GM12878 (cell line): ENCODE measurements around the gene SPA17. TPM values are rescaled to one million over a fixed set of nuclear protein-coding genes. Genes with fewer than 3 reads are reported as not detected.
A peak's percentile ranks its signal among the peaks of the same experiment; 100 is the strongest.

Source experiments
- ATAC-seq: fragments of 200-7000 bp; cut with Tn5 transposase; 3 replicates; pipeline ENCODE4 v1.9.1; 2020; ENCODE audit warnings: mild to moderate bottlenecking, moderate library complexity
- BruUV-seq: library from RNA; stranded (reverse); fragments of 400-500 nt; replicated peaks from 2 replicates; lab custom pipeline; 2021; lab: Mats Ljungman, UMichigan
- CTCF ChIA-PET: fragments of 300-600 bp; sonication (Branson Sonifier 250); formaldehyde crosslinking; extraction: SDS; loops from one replicate; lab custom pipeline; 2021; ENCODE audit warnings: inconsistent platforms; lab: Yijun Ruan, JAX
- POLR2A ChIA-PET: fragments of 350-600 bp; formaldehyde crosslinking; extraction: SDS; loops from one replicate; lab custom pipeline; 2021; ENCODE audit warnings: inconsistent platforms; lab: Charles Lee
- RAD21 ChIA-PET: fragments of 300-600 bp; sonication (Branson Sonifier 250); formaldehyde crosslinking; loops from one replicate; lab custom pipeline; 2023; ENCODE audit warnings: antibody characterized with exemption; ENCODE audit not compliant: unreplicated experiment; lab: Charles Lee
- SMC1A ChIA-PET: fragments of 300-600 bp; sonication (Branson Sonifier 250); formaldehyde crosslinking; loops from one replicate; lab custom pipeline; 2023; ENCODE audit not compliant: unreplicated experiment, uncharacterized antibody; lab: Charles Lee
- DNase-seq: peaks from one replicate; pipeline ENCODE4 v3.0.0-alpha.2; 2011; ENCODE audit warnings: low read depth, low spot score
- FAIRE-seq: peaks from 3 replicates; lab custom pipeline; 2011; peaks lifted over from hg19 to GRCh38; lab: Jason Lieb, UNC
- H2AFZ ChIP-seq: 2 replicates; pipeline ENCODE4 v1.6.0; 2011; ENCODE audit warnings: low read depth, low read length, control low read depth; ENCODE audit not compliant: control insufficient read depth
- H3K27ac ChIP-seq: 2 replicates; pipeline ENCODE4 v1.5.1; 2011; ENCODE audit warnings: control low read depth; ENCODE audit not compliant: control insufficient read depth, insufficient read depth
- H3K27me3 ChIP-seq, 2 experiments: replicated peaks in 1 of 2; 2 replicates each; pipeline versions ENCODE4 v1.6.0 to v1.6.1; 2011; ENCODE audit warnings: low read length in 1 of 2; ENCODE audit not compliant: control insufficient read depth in 2 of 2, insufficient read depth in 2 of 2
- H3K36me3 ChIP-seq, 2 experiments: 2 replicates each; pipeline ENCODE4 v1.5.1; 2011; ENCODE audit warnings: low read length in 1 of 2; ENCODE audit not compliant: control insufficient read depth in 2 of 2, insufficient read depth in 2 of 2
- H3K4me1 ChIP-seq: 2 replicates; pipeline ENCODE4 v1.6.1; 2011; ENCODE audit warnings: mild to moderate bottlenecking, low read length, moderate library complexity, mixed read lengths; ENCODE audit not compliant: control insufficient read depth, insufficient read depth
- H3K4me2 ChIP-seq: 2 replicates; pipeline ENCODE4 v1.6.0; 2011; ENCODE audit warnings: control low read depth; ENCODE audit not compliant: control insufficient read depth, insufficient read depth
- H3K4me3 ChIP-seq: fragments of 200-600 bp; sonication (generic); 2 replicates; pipeline ENCODE4 v1.5.1; 2016
- H3K79me2 ChIP-seq: 2 replicates; pipeline ENCODE4 v1.6.0; 2011; ENCODE audit warnings: low read length; ENCODE audit not compliant: control insufficient read depth, insufficient read depth
- H3K9ac ChIP-seq: 2 replicates; pipeline ENCODE4 v1.8.0; 2011; ENCODE audit warnings: low read length, control low read depth, mixed read lengths; ENCODE audit not compliant: control insufficient read depth, insufficient read depth
- H3K9me3 ChIP-seq: replicated peaks from 3 replicates; pipeline ENCODE4 v1.5.1; 2011; ENCODE audit warnings: mild to moderate bottlenecking, low read length; ENCODE audit not compliant: control insufficient read depth, insufficient read depth
- H4K20me1 ChIP-seq: 2 replicates; pipeline ENCODE4 v1.6.0; 2011; ENCODE audit not compliant: control insufficient read depth, insufficient read depth
- CTCF ChIP-seq, 3 experiments: IDR thresholded peaks in 2 of 3; conservative IDR thresholded peaks in 1 of 3; 2 replicates each; pipeline ENCODE4 v1.5.1; 2011; ENCODE audit warnings: low read depth in 3 of 3, low read length in 3 of 3, mild to moderate bottlenecking in 3 of 3, control low read depth in 2 of 3, moderate library complexity in 2 of 3, inconsistent platforms in 1 of 3, mixed read lengths in 1 of 3; ENCODE audit not compliant: control insufficient read depth in 2 of 3, insufficient read depth in 1 of 3; ENCODE audit errors: extremely low read depth in 1 of 3
- E2F4 ChIP-seq: IDR thresholded peaks from 2 replicates; pipeline ENCODE4 v1.6.1; 2012; ENCODE audit warnings: low read depth, low read length, improper control_type of control experiment
- HDGF ChIP-seq: fragments of 450-650 bp; IDR thresholded peaks from 2 replicates; pipeline ENCODE4 v1.6.1; 2016; ENCODE audit warnings: antibody characterized with exemption
- IKZF2 ChIP-seq, 2 experiments: fragments of 450-650 bp; IDR thresholded peaks; 2 replicates each; pipeline ENCODE4 v1.6.1; 2017; ENCODE audit warnings: mild to moderate bottlenecking in 2 of 2, moderate library complexity in 2 of 2
- IRF3 ChIP-seq: fragments of 450-650 bp; IDR thresholded peaks from 2 replicates; pipeline ENCODE4 v1.6.1; 2014; ENCODE audit warnings: mild to moderate bottlenecking
- KDM1A ChIP-seq: fragments of 200-600 bp; sonication (generic); IDR thresholded peaks from 2 replicates; pipeline ENCODE4 v1.6.1; 2016; ENCODE audit warnings: borderline replicate concordance
- MYB ChIP-seq: fragments of 150-350 bp; IDR thresholded peaks from 2 replicates; pipeline ENCODE4 v1.6.1; 2014; ENCODE audit warnings: mild to moderate bottlenecking, low read depth, low read length, borderline replicate concordance
- SPI1 ChIP-seq: IDR thresholded peaks from 2 replicates; pipeline ENCODE4 v1.6.1; 2011; ENCODE audit warnings: low read depth, mild to moderate bottlenecking, low read length, moderate library complexity, borderline replicate concordance; ENCODE audit not compliant: insufficient read depth
- ZNF24 ChIP-seq: fragments of 450-650 bp; IDR thresholded peaks from 2 replicates; pipeline ENCODE4 v1.6.1; 2017; ENCODE audit warnings: antibody characterized with exemption, mild to moderate bottlenecking
- ZSCAN29 ChIP-seq: fragments of 450-650 bp; IDR thresholded peaks from 2 replicates; pipeline ENCODE4 v1.6.1; 2017; ENCODE audit warnings: mild to moderate bottlenecking, moderate library complexity
- whole genome bisulfite sequencing: methylation state at CpG from one replicate; pipeline ENCODE4 v1.1.6; 2016; ENCODE audit warnings: low lambda C conversion rate; ENCODE audit not compliant: insufficient replicate concordance, insufficient coverage; ENCODE audit errors: missing lambda C conversion rate; 5-methylcytosine and 5-hydroxymethylcytosine counted together
- in situ Hi-C: fragments of 300-500 bp; cut with MboI; formaldehyde crosslinking; loops from 9 replicates; pipeline ENCODE4 v1.14.3; 2018; ENCODE audit warnings: mixed read lengths
- intact Hi-C: fragments of 100-400 bp; cut with micrococcal nuclease; formaldehyde crosslinking; loops from one replicate; pipeline ENCODE4 v1.14.2; 2022; ENCODE audit not compliant: unreplicated experiment
- polyA plus RNA-seq, 11 experiments: library from polyadenylated mRNA; depleted of rRNA in 4 of 11; unstranded in 6 of 11; stranded (reverse) in 5 of 11; fragments of >200 nt; fragmentation: Nextera tagmentation in 4 of 11; fragmentation: Illumina TruSeq in 1 of 11; extraction: Ambion mirVana in 4 of 11; extraction: Trizol in 1 of 11; gene quantifications; 1 replicate in 1 of 11; 2 replicates in 10 of 11; pipeline versions ENCODE4 v1.2.1 to v1.2.3, GENCODE V29; 2011 to 2016; ENCODE audit warnings: inconsistent platforms in 2 of 11, missing spikeins in 2 of 11, low read depth in 1 of 11
- total RNA-seq, 4 experiments: library from RNA; depleted of rRNA in 3 of 4; stranded (reverse); fragments of >200 nt in 3 of 4; fragmentation: Illumina TruSeq in 1 of 4; extraction: Trizol in 1 of 4; gene quantifications; 2 replicates each; pipeline versions ENCODE4 v1.2.1 to v1.2.3, GENCODE V29; 2013 to 2021
- TF ChIP-seq, protein P1 (sequence below): fragments of 450-650 bp; IDR thresholded peaks from 2 replicates; pipeline ENCODE4 v1.6.1; 2017; ENCODE audit warnings: mild to moderate bottlenecking, moderate library complexity

The SPA17 gene
- total and polyA plus RNA-seq, 10 of the 15 experiments (the other 5 are each of a cell fraction or from before 2014, with no cell fraction given) = 2.9 to 13.2 (median 8.5) TPM

DNA sequence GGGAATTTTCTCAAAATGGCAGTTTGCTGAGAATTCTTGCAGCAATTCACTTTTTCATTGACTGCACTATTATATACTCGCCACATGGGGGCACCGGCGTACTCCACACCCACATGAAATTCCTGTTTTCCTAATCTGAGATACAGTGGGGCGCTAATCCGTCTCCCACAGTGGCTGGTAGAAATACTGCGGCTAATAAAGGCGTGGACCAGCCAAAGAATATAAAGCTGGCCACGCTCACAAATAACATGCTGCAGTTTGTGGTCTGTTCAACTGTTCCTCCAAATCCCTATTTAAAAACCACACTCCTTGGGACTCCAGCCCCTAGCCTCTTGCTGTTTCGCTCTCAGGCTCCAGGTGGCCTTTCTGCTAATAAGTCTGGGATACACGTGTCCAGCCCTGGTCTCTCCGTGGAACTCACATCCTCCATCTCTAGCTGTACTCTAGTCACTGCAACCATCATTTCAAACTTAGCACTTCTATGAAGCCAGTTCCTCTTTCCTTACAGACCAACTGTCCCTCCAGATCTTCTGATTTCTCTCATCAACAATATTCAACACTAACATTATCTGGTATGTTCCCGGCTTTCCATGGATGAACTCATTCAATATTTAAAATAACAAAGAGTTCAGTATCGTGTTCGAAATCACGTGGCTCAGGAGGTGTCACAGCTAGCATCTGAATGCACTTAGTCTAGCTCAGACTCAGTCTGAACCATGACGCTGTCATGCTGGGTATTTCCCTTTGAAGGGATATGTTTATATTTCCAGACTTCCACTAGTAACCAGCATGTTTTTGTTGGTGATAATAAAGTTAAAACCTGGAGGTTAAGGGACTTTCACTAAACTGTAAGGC lies 29.1 kb upstream of the SPA17 start (continued):
- TF ChIP-seq CTCF (IDR thresholded peaks at IDR 0.05 in 2 of 3, conservative IDR thresholded peaks at IDR 0.05 in 1 of 3; ENCODE audit: control insufficient read depth in 2 of 3, extremely low read depth in 1 of 3, insufficient read depth in 1 of 3, low read depth in 3 of 3, low read length in 3 of 3) (peak; percentile 72 to 89 (median 77)), MYB (no peak), HDGF (no peak), IKZF2 (IDR thresholded peaks at IDR 0.05) (peak; percentile 43 to 54), KDM1A (no peak)

DNA sequence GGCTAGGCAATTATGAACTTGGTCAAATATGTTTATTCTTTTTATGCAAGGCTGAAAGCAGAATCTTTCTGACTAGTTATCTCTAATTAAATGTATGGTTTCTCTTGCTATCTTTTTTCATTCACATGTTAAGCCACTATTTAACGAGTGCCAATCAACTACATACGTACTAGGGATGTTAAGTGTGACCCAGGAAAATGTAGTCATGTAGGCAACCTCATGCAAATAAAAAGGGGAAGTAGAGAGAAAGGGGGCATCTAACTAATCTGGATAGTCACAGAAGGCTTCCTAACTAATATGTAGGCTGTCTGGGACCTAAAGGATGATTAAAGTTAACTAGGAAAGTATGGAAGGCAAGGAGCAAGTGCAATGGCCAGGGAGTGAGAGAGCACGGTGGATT lies 27.6 kb upstream of the SPA17 start:
- intact Hi-C loops (no loop called here), in situ Hi-C loops (no loop called here)
- Histone ChIP-seq H3K4me3 (no peak overlapping the region), H3K4me2 (no peak overlapping the region; the same call in 1 of the 2 replicates), H3K27me3 (no peaks in the 10 kb centered on the region), H3K79me2 (no peaks in the 10 kb centered on the region), H3K4me1 (no peaks in the 10 kb centered on the region; the same call in 1 of the 2 replicates), H3K9ac (no peak overlapping the region), H3K36me3 (no peaks in the 10 kb centered on the region; a peak in 1 of 4 replicates), H4K20me1 (no peaks in the 10 kb centered on the region), H2AFZ (no peak overlapping the region), H3K27ac (no peak overlapping the region), H3K9me3 (no peaks in the 10 kb centered on the region)
- POLR2A ChIA-PET = no interaction called here
- ATAC-seq (peak; percentile 76), DNase-seq (no peak), FAIRE-seq (no peak)
- 39% methylated on average over 3 of the region's 3 CpGs for WGBS
- SMC1A ChIA-PET = interaction anchor here (0.6 to 1.5 kb wide), 3 partner anchors 25 to 632 kb away, joined by 3 to 4 read pairs (median 3); no protein-coding TSS in a partner anchor
- BruUV-seq = no TSS peak
- RAD21 ChIA-PET = interaction anchor here (1.8 kb wide), 1 partner anchor 191 kb away, joined by 7 read pairs; no protein-coding TSS in a partner anchor
- CTCF ChIA-PET = interaction anchor here (0.8 to 3.7 kb wide), 3 partner anchors 23 to 144 kb away, joined by 3 to 26 read pairs (median 3); partner anchors contain the start of gene ESAM
- TF ChIP-seq ZNF24 (no peak), E2F4 (no peak), SPI1 (peak; percentile 36; the same call in 1 of the 2 replicates), ZSCAN29 (no peak), IRF3 (no peak)
- TF ChIP-seq, protein P1, sequence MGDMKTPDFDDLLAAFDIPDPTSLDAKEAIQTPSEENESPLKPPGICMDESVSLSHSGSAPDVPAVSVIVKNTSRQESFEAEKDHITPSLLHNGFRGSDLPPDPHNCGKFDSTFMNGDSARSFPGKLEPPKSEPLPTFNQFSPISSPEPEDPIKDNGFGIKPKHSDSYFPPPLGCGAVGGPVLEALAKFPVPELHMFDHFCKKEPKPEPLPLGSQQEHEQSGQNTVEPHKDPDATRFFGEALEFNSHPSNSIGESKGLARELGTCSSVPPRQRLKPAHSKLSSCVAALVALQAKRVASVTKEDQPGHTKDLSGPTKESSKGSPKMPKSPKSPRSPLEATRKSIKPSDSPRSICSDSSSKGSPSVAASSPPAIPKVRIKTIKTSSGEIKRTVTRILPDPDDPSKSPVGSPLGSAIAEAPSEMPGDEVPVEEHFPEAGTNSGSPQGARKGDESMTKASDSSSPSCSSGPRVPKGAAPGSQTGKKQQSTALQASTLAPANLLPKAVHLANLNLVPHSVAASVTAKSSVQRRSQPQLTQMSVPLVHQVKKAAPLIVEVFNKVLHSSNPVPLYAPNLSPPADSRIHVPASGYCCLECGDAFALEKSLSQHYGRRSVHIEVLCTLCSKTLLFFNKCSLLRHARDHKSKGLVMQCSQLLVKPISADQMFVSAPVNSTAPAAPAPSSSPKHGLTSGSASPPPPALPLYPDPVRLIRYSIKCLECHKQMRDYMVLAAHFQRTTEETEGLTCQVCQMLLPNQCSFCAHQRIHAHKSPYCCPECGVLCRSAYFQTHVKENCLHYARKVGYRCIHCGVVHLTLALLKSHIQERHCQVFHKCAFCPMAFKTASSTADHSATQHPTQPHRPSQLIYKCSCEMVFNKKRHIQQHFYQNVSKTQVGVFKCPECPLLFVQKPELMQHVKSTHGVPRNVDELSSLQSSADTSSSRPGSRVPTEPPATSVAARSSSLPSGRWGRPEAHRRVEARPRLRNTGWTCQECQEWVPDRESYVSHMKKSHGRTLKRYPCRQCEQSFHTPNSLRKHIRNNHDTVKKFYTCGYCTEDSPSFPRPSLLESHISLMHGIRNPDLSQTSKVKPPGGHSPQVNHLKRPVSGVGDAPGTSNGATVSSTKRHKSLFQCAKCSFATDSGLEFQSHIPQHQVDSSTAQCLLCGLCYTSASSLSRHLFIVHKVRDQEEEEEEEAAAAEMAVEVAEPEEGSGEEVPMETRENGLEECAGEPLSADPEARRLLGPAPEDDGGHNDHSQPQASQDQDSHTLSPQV = no peak
